Measurements from ENCODE around the gene STK39.

STK39 gene

GRCh38 chr2:168241746-168242145 is 5.6 kb downstream of the STK39 start:
- DNase-seq, result no peak

GRCh38 chr2:168241208-168241607 is 6.2 kb downstream of the STK39 start:
- DNase-seq, result no peak

- no peak for DNase-seq
Observed at GRCh38 chr2:168239281-168239680, 8.1 kb downstream of the STK39 start.

- DNase-seq, result no peak
Observed at GRCh38 chr2:168237741-168238140, 9.7 kb downstream of the STK39 start.

- DNase-seq, result no peak
Observed at GRCh38 chr2:168234407-168235085, 12.8 kb downstream of the STK39 start.

- DNase-seq, result no peak
Observed at GRCh38 chr2:168233726-168234406, 13.5 kb downstream of the STK39 start.

GRCh38 chr2:168233166-168233565 is 14.2 kb downstream of the STK39 start:
- no peak for DNase-seq

- no peak for DNase-seq
Observed at GRCh38 chr2:168231609-168232241, 15.7 kb downstream of the STK39 start.

- DNase-seq, result no peak
Observed at GRCh38 chr2:168230389-168230788, 17.0 kb downstream of the STK39 start.

GRCh38 chr2:168224346-168224745 is 23.0 kb downstream of the STK39 start:
- no peak for DNase-seq

- DNase-seq, result no peak
Observed at GRCh38 chr2:168222088-168222487, 25.3 kb downstream of the STK39 start.

GRCh38 chr2:168220965-168221819 is 26.2 kb downstream of the STK39 start:
- DNase-seq, result no peak

GRCh38 chr2:168217920-168218319 is 29.5 kb downstream of the STK39 start:
- DNase-seq, result no peak

- no peak for DNase-seq
Observed at GRCh38 chr2:168216351-168217005, 30.9 kb downstream of the STK39 start.

- no peak for DNase-seq
Observed at GRCh38 chr2:168215813-168216212, 31.6 kb downstream of the STK39 start.

- DNase-seq, result no peak
Observed at GRCh38 chr2:168212866-168213265, 34.5 kb downstream of the STK39 start.

GRCh38 chr2:168212167-168212566 is 35.2 kb downstream of the STK39 start:
- DNase-seq, result no peak

GRCh38 chr2:168211664-168212163 is 35.7 kb downstream of the STK39 start:
- no peak for DNase-seq

GRCh38 chr2:168210895-168211570 is 36.4 kb downstream of the STK39 start:
- no peak for DNase-seq

GRCh38 chr2:168210216-168210894 is 37.0 kb downstream of the STK39 start:
- DNase-seq, result no peak

- DNase-seq, result no peak
Observed at GRCh38 chr2:168208652-168209051, 38.7 kb downstream of the STK39 start.

Measured in NCI-H1436 treated with DMSO at 0.1 percent for 48 hours (cell line).